ENCODE measurements around the gene REEP5. TPM values are rescaled to one million over a fixed set of nuclear protein-coding genes. Genes with fewer than 3 reads are reported as not detected.
"Not testable (repeated sequence)": the region's sequence is repeated elsewhere in the genome, so short reads cannot be mapped to it uniquely, and the experiment has no call there.

Gene REEP5
- 15.1 and 28.8 TPM in 2 replicates for total RNA-seq (2014; rRNA removed; shearing (Covaris generic); ENCODE audit: low replicate concordance)

GRCh38 chr5:112921833-112922817 is at the start of gene REEP5:
REEP5 (minus strand) TSS chr5:112922227; CDS start chr5:112922190, 37 bp downstream.
- in situ Hi-C loops (cut with HindIII; ENCODE audit: low pct_unique_long_range_greater_than_20kb, low sequenced_read_pairs) = no loop called here
- peak; percentile 75 for DNase-seq (ENCODE audit: low read depth)

- DNase-seq (ENCODE audit: low read depth) = no peak
- in situ Hi-C loops (cut with HindIII; ENCODE audit: low pct_unique_long_range_greater_than_20kb, low sequenced_read_pairs) = no loop called here
Observed at GRCh38 chr5:112971276-112971675, 49.2 kb upstream of the REEP5 start.

- in situ Hi-C loops (cut with HindIII; ENCODE audit: low pct_unique_long_range_greater_than_20kb, low sequenced_read_pairs) = no loop called here
- no peak for DNase-seq (ENCODE audit: low read depth)
Observed at GRCh38 chr5:112968411-112969106, 46.5 kb upstream of the REEP5 start.

GRCh38 chr5:112967520-112968083 is 45.6 kb upstream of the REEP5 start:
- in situ Hi-C loops (cut with HindIII; ENCODE audit: low pct_unique_long_range_greater_than_20kb, low sequenced_read_pairs) = no loop called here
- no peak for DNase-seq (ENCODE audit: low read depth)

- DNase-seq (ENCODE audit: low read depth) = no peak
- in situ Hi-C loops (cut with HindIII; ENCODE audit: low pct_unique_long_range_greater_than_20kb, low sequenced_read_pairs) = no loop called here
Observed at GRCh38 chr5:112965733-112966306, 43.8 kb upstream of the REEP5 start.

- DNase-seq (ENCODE audit: low read depth); in situ Hi-C loops (cut with HindIII; ENCODE audit: low pct_unique_long_range_greater_than_20kb, low sequenced_read_pairs): not testable (repeated sequence)
Observed at GRCh38 chr5:112963374-112963733, 41.3 kb upstream of the REEP5 start.

GRCh38 chr5:112960863-112961504 is 39.0 kb upstream of the REEP5 start:
- DNase-seq (ENCODE audit: low read depth) = no peak
- in situ Hi-C loops (cut with HindIII; ENCODE audit: low pct_unique_long_range_greater_than_20kb, low sequenced_read_pairs) = no loop called here

GRCh38 chr5:112960315-112960714 is 38.3 kb upstream of the REEP5 start:
- no peak for DNase-seq (ENCODE audit: low read depth)
- in situ Hi-C loops (cut with HindIII; ENCODE audit: low pct_unique_long_range_greater_than_20kb, low sequenced_read_pairs) = no loop called here

- peak; percentile 81 for DNase-seq (ENCODE audit: low read depth)
- in situ Hi-C loops (cut with HindIII; ENCODE audit: low pct_unique_long_range_greater_than_20kb, low sequenced_read_pairs) = not testable (repeated sequence)
Observed at GRCh38 chr5:112959872-112960271, 37.8 kb upstream of the REEP5 start.

- peak; percentile 76 for DNase-seq (ENCODE audit: low read depth)
- in situ Hi-C loops (cut with HindIII; ENCODE audit: low pct_unique_long_range_greater_than_20kb, low sequenced_read_pairs) = no loop called here
Observed at GRCh38 chr5:112958093-112959088, 36.4 kb upstream of the REEP5 start.

GRCh38 chr5:112957036-112957808 is 35.2 kb upstream of the REEP5 start:
- no peak for DNase-seq (ENCODE audit: low read depth)
- in situ Hi-C loops (cut with HindIII; ENCODE audit: low pct_unique_long_range_greater_than_20kb, low sequenced_read_pairs) = no loop called here

- no peak for DNase-seq (ENCODE audit: low read depth)
- in situ Hi-C loops (cut with HindIII; ENCODE audit: low pct_unique_long_range_greater_than_20kb, low sequenced_read_pairs) = no loop called here
Observed at GRCh38 chr5:112956606-112957005, 34.6 kb upstream of the REEP5 start.

- in situ Hi-C loops (cut with HindIII; ENCODE audit: low pct_unique_long_range_greater_than_20kb, low sequenced_read_pairs) = no loop called here
Observed at GRCh38 chr5:112951124-112951702, 29.2 kb upstream of the REEP5 start.

GRCh38 chr5:112948458-112948857 is 26.4 kb upstream of the REEP5 start:
- in situ Hi-C loops (cut with HindIII; ENCODE audit: low pct_unique_long_range_greater_than_20kb, low sequenced_read_pairs) = no loop called here
- no peak for DNase-seq (ENCODE audit: low read depth)

More at GRCh38 chr5:112951124-112951702, 29.2 kb upstream of the REEP5 start:
- DNase-seq (ENCODE audit: low read depth) = no peak

GRCh38 chr5:112940670-112941069 is 18.6 kb upstream of the REEP5 start:
- in situ Hi-C loops (cut with HindIII; ENCODE audit: low pct_unique_long_range_greater_than_20kb, low sequenced_read_pairs) = no loop called here
- DNase-seq (ENCODE audit: low read depth) = no peak

GRCh38 chr5:112938286-112938685 is 16.3 kb upstream of the REEP5 start:
- in situ Hi-C loops (cut with HindIII; ENCODE audit: low pct_unique_long_range_greater_than_20kb, low sequenced_read_pairs) = no loop called here
- no peak for DNase-seq (ENCODE audit: low read depth)
